GM12878 (cell line): ENCODE measurements around the gene CALML4.

Source experiments
- CREB1 ChIP-seq: IDR thresholded peaks from 2 replicates; pipeline ENCODE4 v1.6.1; 2012; ENCODE audit warnings: low read depth, mild to moderate bottlenecking, inconsistent platforms
- CTCF ChIP-seq, 3 experiments: IDR thresholded peaks in 2 of 3; conservative IDR thresholded peaks in 1 of 3; 2 replicates each; pipeline ENCODE4 v1.5.1; 2011; ENCODE audit warnings: low read depth in 3 of 3, low read length in 3 of 3, mild to moderate bottlenecking in 3 of 3, control low read depth in 2 of 3, moderate library complexity in 2 of 3, inconsistent platforms in 1 of 3, mixed read lengths in 1 of 3; ENCODE audit not compliant: control insufficient read depth in 2 of 3, insufficient read depth in 1 of 3; ENCODE audit errors: extremely low read depth in 1 of 3
- GABPA ChIP-seq: IDR thresholded peaks from 2 replicates; pipeline ENCODE4 v1.6.1; 2014; ENCODE audit warnings: antibody characterized with exemption, low read depth, mild to moderate bottlenecking, inconsistent platforms

GRCh38 chr15:68191555-68191954, 13.6 kb downstream of the CALML4 start:
- TF ChIP-seq CTCF (IDR thresholded peaks at IDR 0.05 in 2 of 3, conservative IDR thresholded peaks at IDR 0.05 in 1 of 3; ENCODE audit: control insufficient read depth in 2 of 3, extremely low read depth in 1 of 3, insufficient read depth in 1 of 3, low read depth in 3 of 3, low read length in 3 of 3) (no peak), GABPA (no peak), CREB1 (no peak)
